BJ (cell line): ENCODE results near the gene CDK10. TPM values are rescaled to one million over a fixed set of nuclear protein-coding genes. Genes with fewer than 3 reads are reported as not detected.

ENCODE experiments used
- CTCF ChIA-PET: fragments of 350-600 bp; formaldehyde crosslinking; extraction: SDS; loops from one replicate; lab custom pipeline; 2021; ENCODE audit warnings: antibody characterized with exemption, inconsistent platforms; lab: Yijun Ruan, JAX
- POLR2A ChIA-PET: fragments of 300-600 bp; sonication (Branson Sonifier 250); formaldehyde crosslinking; extraction: SDS; loops from one replicate; lab custom pipeline; 2021; ENCODE audit warnings: antibody characterized with exemption; lab: Charles Lee
- DNase-seq: peaks from one replicate; pipeline ENCODE4 v3.0.0-alpha.2; 2011; ENCODE audit warnings: low read depth
- H3K27me3 ChIP-seq: 2 replicates; pipeline ENCODE4 v1.6.0; 2011; ENCODE audit warnings: low read length; ENCODE audit not compliant: control insufficient read depth, insufficient read depth
- H3K36me3 ChIP-seq: 2 replicates; pipeline ENCODE4 v1.5.1; 2011; ENCODE audit warnings: low read length; ENCODE audit not compliant: control insufficient read depth, insufficient read depth
- H3K4me3 ChIP-seq: 2 replicates; pipeline ENCODE4 v1.5.1; 2011; ENCODE audit warnings: low read depth, mild to moderate bottlenecking, control low read depth, low read length
- CTCF ChIP-seq: IDR thresholded peaks from 2 replicates; pipeline ENCODE4 v1.5.1; 2011; ENCODE audit warnings: low read depth, mild to moderate bottlenecking, control low read depth, inconsistent platforms, low read length, moderate library complexity; ENCODE audit not compliant: insufficient read depth
- polyA minus RNA-seq: library from RNA; depleted of rRNA, polyadenylated mRNA; stranded (reverse); fragments of >200 nt; gene quantifications from 2 replicates; pipeline ENCODE4 v1.2.3, GENCODE V29; 2011; rRNA and poly(A)+ RNA removed
- polyA plus RNA-seq: library from polyadenylated mRNA; depleted of rRNA; stranded (reverse); fragments of >200 nt; gene quantifications from 2 replicates; pipeline ENCODE4 v1.2.3, GENCODE V29; 2011; rRNA removed

CDK10 gene
- polyA plus RNA-seq = 31.5 and 56.0 TPM in 2 replicates
- 16.2 and 20.0 TPM in 2 replicates for polyA minus RNA-seq

GRCh38 chr16:89686520-89687091 lies at the start of gene CDK10:
CDK10 (plus strand) TSS chr16:89686689; CDS start chr16:89686711, 22 bp downstream.
- H3K27me3 ChIP-seq = no peaks in the 10 kb centered on the region
- POLR2A ChIA-PET = interaction anchor here (0.6 kb wide), 2 partner anchors 124 to 236 kb away, joined by 3 to 9 read pairs; no protein-coding TSS in a partner anchor
- TF ChIP-seq CTCF = no peak
- DNase-seq = peak; percentile 25
- H3K36me3 ChIP-seq = peaks cover 9% of the 10 kb centered on the region
- peak within 1 kb of the TSS; percentile 94 for H3K4me3 ChIP-seq
- CTCF ChIA-PET = interaction anchor here (0.7 to 1.4 kb wide), 2 partner anchors 13 to 20 kb away, joined by 4 to 8 read pairs; no protein-coding TSS in a partner anchor

- CTCF ChIA-PET = interaction anchor here (1.5 kb wide), 1 partner anchor 21 kb away, joined by 4 read pairs; no protein-coding TSS in a partner anchor
- POLR2A ChIA-PET = no interaction called here
- DNase-seq = no peak
- H3K36me3 ChIP-seq = no peaks in the 10 kb centered on the region
- H3K4me3 ChIP-seq = no peak overlapping the region
- H3K27me3 ChIP-seq = no peaks in the 10 kb centered on the region; the same call in 1 of the 2 replicates
- TF ChIP-seq CTCF = no peak
Observed at GRCh38 chr16:89637379-89637778, 49.1 kb upstream of the CDK10 start.

GRCh38 chr16:89638455-89638854 lies 48.0 kb upstream of the CDK10 start:
- POLR2A ChIA-PET = no interaction called here
- no peak for TF ChIP-seq CTCF
- CTCF ChIA-PET = no interaction called here
- no peak for DNase-seq
- Histone ChIP-seq H3K4me3 (no peak overlapping the region), H3K36me3 (no peaks in the 10 kb centered on the region), H3K27me3 (no peaks in the 10 kb centered on the region; the same call in 1 of the 2 replicates)

- no peak for DNase-seq
- POLR2A ChIA-PET = no interaction called here
- CTCF ChIA-PET = interaction anchor here (2.2 to 4.5 kb wide), 3 partner anchors 24 to 63 kb away, joined by 5 to 35 read pairs (median 35); partner anchors contain the start of genes CPNE7 and DPEP1
- H3K4me3 ChIP-seq = no peak overlapping the region
- no peaks in the 10 kb centered on the region for H3K36me3 ChIP-seq
- H3K27me3 ChIP-seq = no peaks in the 10 kb centered on the region; the same call in 1 of the 2 replicates
- no peak for TF ChIP-seq CTCF
Observed at GRCh38 chr16:89639385-89639784, 47.1 kb upstream of the CDK10 start.

GRCh38 chr16:89641458-89642119 lies 44.9 kb upstream of the CDK10 start:
- POLR2A ChIA-PET = no interaction called here
- DNase-seq = no peak

More at GRCh38 chr16:89641458-89642119, 44.9 kb upstream of the CDK10 start:
- no peaks in the 10 kb centered on the region for H3K27me3 ChIP-seq
- TF ChIP-seq CTCF = no peak
- H3K36me3 ChIP-seq = peaks cover 8% of the 10 kb centered on the region
- CTCF ChIA-PET = interaction anchor here (0.6 to 4.5 kb wide), 21 partner anchors 9 to 219 kb away, joined by 3 to 35 read pairs (median 4); partner anchors contain the start of genes CHMP1A, CPNE7, DPEP1 and SPATA33
- no peak overlapping the region for H3K4me3 ChIP-seq
